Measurements from ENCODE around the gene DDX39A.
"Not testable (repeated sequence)": the region's sequence is repeated elsewhere in the genome, so short reads cannot be mapped to it uniquely, and the experiment has no call there.

Gene DDX39A

DNA sequence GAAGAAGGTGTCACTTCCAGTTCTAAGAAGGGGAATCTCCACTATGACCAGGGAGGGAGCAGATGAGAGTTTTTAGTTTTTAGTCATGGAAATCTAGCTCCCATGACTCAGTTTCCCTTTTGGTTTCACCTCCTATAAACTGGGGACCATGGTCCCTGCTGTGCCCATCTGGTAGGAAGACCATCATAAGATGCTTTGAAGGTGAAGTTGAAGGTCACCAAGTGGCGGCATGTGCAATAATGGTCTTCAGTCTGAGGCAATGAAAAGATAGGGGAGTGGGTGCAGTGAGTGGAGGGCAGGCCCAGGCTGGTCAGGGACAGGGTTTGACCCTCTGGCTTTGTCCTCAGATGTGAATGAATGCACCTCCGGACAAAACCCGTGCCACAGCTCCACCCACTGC lies 22.4 kb downstream of the DDX39A start:
- peak overlapping the region; percentile 15 for H3K27ac Mint-ChIP-seq
- peaks cover 53 to 66% of the 10 kb centered on the region in 2 donors for H3K36me3 Mint-ChIP-seq
- not testable (repeated sequence) for H3K4me3 Mint-ChIP-seq; H3K27me3 Mint-ChIP-seq; DNase-seq; ATAC-seq (replicated peaks); H3K9me3 Mint-ChIP-seq
- H3K4me1 Mint-ChIP-seq = peaks cover 6 to 13% of the 10 kb centered on the region in 2 donors

DNA sequence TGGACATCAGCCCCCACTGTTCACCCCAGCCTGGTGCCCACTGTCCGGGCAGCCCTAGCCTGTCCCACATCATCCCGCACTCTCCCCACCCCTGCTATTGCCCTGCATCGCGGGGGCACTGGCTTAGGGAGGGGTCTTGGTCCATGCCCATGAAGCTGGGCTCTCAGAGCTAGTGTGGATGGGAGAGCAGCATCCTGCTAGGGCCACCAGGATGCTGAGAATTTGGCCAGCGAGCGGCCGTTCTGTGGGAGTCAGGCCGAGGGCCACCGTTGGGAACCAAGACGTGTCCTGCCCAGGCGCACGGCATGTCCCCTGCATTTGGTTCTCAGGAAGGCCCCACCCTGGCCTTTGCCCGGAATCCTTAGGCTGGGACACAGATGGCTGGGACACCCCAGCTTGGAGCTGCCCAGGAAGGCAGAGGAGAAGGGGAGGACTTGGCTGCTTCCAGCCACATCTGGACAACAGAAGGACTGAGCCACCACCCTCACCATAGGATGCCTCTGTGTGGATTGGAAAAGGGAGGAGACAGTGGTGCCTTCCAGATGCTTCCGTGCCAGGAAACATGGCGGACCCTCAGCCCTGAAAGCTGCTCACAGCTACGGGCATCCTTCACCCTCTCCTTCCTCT lies 23.3 kb downstream of the DDX39A start:
- Mint-ChIP-seq H3K27me3 (no peaks in the 10 kb centered on the region), H3K36me3 (peaks cover 51 to 63% of the 10 kb centered on the region in 2 donors), H3K4me3 (no peak overlapping the region), H3K27ac (peak overlapping the region; percentile 68), H3K9me3 (no peaks in the 10 kb centered on the region), H3K4me1 (peaks cover 0 to 7% of the 10 kb centered on the region in 2 donors)
- DNase-seq = no peak
- no peak for ATAC-seq (replicated peaks)

DNA sequence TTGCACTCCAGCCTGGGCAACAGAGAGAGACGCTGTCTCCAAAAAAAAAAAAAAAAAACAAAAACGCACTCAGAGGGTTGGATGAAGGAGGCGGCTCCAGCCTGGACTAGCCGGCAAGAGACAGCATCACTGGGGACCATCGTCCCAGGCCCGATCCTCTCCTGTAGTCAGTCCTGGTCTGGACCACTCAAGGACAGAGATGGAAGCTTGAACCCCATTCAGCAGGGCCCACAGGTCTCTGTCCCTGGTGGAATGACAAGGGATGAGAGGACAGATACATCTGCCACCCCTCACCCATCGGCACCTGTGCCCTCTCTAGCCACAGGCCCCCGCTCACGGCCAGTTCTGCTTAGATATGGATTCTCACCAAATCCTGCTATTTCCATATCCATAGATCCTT lies 23.9 kb downstream of the DDX39A start:
- H3K36me3 Mint-ChIP-seq = peaks cover 55 to 64% of the 10 kb centered on the region in 2 donors
- ATAC-seq (replicated peaks) = no peak

DNA sequence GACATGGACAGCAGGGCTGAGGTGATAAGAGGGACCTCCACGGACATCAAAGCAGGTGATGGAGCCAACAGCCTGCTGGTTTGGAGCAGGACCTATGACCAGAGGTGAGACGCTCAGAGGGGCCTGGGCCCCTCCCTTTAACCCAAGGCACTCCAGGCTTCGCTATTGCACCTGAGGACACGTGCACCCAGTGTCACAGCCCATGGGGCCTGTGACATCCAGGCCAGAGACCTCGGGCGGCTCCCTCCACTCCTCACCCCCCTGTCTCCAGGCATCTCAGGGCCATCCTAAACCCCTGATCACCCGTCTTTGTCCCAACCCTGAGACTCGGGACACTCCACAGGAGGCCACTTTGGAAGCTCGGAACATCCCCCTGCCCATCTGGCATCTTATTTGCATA lies 25.0 kb downstream of the DDX39A start:
- Mint-ChIP-seq H3K4me3 (no peak overlapping the region), H3K27me3 (no peaks in the 10 kb centered on the region), H3K27ac (peak overlapping the region; percentile 47), H3K4me1 (peaks cover 0 to 5% of the 10 kb centered on the region in 2 donors), H3K9me3 (no peaks in the 10 kb centered on the region), H3K36me3 (peaks cover 60 to 71% of the 10 kb centered on the region in 2 donors)
- DNase-seq (no peak), ATAC-seq (replicated peaks) (no peak)

More for the DNA sequence above, 23.9 kb downstream of the DDX39A start:
- H3K4me3 Mint-ChIP-seq = peak overlapping the region in 1 of 2 donors; percentile 44
- no peak overlapping the region for H3K27ac Mint-ChIP-seq
- peaks cover 0 to 5% of the 10 kb centered on the region in 2 donors for H3K4me1 Mint-ChIP-seq
- DNase-seq = no peak
- no peaks in the 10 kb centered on the region for H3K9me3 Mint-ChIP-seq
- no peaks in the 10 kb centered on the region for H3K27me3 Mint-ChIP-seq

DNA sequence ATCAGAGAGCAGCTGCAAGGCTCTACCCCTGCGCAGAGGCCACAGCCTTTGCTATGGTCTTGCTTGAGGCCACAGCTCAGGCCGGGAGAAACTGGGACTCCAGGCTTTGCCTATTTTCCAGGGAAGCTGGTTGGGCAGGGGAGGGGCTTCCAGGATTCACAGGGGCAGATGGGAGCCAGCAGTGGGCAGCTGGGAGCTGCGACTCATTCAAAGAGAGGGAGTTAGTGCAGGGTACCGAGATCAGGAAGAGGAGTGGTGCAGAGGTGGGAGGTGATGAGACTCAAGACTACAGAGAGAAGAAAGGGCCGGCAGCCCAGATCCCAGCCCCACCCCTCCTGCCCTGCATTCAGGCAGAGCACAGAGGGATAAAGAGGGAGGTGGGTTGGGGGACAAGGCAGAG lies 25.8 kb downstream of the DDX39A start:
- Mint-ChIP-seq H3K4me1 (peaks cover 0 to 9% of the 10 kb centered on the region in 2 donors), H3K36me3 (peaks cover 61 to 70% of the 10 kb centered on the region in 2 donors), H3K4me3 (no peak overlapping the region), H3K9me3 (no peaks in the 10 kb centered on the region), H3K27ac (no peak overlapping the region), H3K27me3 (no peaks in the 10 kb centered on the region)
- ATAC-seq (replicated peaks) (no peak), DNase-seq (no peak)

DNA sequence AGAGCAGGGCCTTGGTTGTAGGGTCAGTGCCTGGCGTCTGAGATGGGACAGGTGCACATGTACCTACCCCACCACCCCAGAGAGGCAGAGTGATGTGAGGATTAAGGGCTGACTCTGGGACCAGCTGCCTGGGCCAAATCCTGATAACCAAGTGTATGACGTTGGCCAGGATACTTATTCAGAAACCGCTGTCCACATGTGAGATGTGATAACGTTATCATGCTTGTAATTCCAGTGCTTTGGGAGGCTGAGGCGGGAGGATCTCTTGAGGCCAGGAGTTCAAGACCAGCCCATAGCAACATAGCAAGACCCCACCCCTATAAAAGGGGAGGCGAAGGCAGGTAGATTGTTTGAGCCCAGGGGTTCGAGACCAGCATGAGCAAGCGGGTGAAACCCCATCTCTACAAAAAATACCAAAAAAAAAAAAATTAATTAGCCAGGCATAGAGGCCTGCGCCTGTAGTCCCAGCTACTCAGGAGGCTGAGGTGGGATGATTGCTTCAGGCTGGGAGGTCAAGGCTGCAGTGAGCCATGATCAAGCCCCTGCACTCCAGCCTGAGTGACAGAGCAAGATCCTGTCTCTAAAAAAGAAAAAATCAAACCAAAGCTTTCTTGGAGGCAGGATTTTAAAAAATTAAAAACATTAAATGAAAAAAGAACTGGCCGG lies 27.9 kb downstream of the DDX39A start:
- peaks cover 49 to 55% of the 10 kb centered on the region in 2 donors for H3K36me3 Mint-ChIP-seq

DNA sequence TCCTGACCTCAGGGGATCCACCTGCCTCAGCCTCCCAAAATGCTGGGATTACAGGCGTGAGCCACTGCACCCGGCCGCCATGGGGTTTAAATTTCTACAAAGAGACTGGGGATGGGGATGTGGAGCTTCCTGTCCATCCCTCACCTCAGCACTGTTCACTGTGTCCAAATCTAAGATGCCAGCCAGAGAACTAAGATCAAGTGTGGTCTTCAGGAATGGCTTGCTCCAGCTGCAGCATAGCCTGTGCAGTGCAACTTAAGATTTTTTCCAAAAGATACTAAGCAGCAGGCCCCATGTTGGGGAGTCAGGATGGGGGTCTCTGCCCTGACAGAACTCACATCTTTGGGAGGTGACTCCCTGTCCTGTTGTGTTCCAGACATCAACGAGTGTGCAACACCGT lies 28.6 kb downstream of the DDX39A start:
- H3K27me3 Mint-ChIP-seq = no peaks in the 10 kb centered on the region
- no peak overlapping the region for H3K27ac Mint-ChIP-seq
- no peaks in the 10 kb centered on the region for H3K9me3 Mint-ChIP-seq
- peaks cover 4 to 7% of the 10 kb centered on the region in 2 donors for H3K4me1 Mint-ChIP-seq
- DNase-seq = no peak
- ATAC-seq (replicated peaks) = no peak
- H3K36me3 Mint-ChIP-seq = peaks cover 43 to 50% of the 10 kb centered on the region in 2 donors
- H3K4me3 Mint-ChIP-seq = no peak overlapping the region

More for the DNA sequence above, 27.9 kb downstream of the DDX39A start:
- Mint-ChIP-seq H3K9me3 (no peaks in the 10 kb centered on the region), H3K4me1 (peaks cover 0 to 7% of the 10 kb centered on the region in 2 donors), H3K4me3 (no peak overlapping the region), H3K27me3 (no peaks in the 10 kb centered on the region), H3K27ac (peak overlapping the region; percentile 25)
- ATAC-seq (replicated peaks) = no peak
- no peak for DNase-seq

DNA sequence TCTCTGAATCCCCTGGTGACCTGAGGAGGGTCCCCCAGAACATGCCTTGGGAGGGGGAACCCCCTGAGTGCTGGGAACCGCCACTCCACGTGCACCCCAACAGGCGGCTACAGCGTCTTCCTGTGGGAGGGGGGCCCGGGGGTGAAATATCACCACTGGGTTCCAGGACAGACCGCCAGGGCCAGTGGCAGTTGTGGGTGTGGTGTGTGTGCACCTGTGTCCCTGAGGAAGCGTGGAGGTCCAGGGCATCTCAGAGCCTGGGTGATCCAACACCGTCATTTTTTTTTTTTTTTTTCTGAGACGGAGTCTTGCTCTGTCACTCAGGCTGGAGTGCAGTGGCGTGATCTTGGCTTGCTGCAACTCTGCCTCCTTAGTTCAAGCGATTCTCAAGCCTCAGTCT lies 33.6 kb downstream of the DDX39A start:
- Mint-ChIP-seq H3K4me1 (peaks cover 25 to 44% of the 10 kb centered on the region in 2 donors), H3K27me3 (no peaks in the 10 kb centered on the region), H3K36me3 (peaks cover 14 to 32% of the 10 kb centered on the region in 2 donors)

DNA sequence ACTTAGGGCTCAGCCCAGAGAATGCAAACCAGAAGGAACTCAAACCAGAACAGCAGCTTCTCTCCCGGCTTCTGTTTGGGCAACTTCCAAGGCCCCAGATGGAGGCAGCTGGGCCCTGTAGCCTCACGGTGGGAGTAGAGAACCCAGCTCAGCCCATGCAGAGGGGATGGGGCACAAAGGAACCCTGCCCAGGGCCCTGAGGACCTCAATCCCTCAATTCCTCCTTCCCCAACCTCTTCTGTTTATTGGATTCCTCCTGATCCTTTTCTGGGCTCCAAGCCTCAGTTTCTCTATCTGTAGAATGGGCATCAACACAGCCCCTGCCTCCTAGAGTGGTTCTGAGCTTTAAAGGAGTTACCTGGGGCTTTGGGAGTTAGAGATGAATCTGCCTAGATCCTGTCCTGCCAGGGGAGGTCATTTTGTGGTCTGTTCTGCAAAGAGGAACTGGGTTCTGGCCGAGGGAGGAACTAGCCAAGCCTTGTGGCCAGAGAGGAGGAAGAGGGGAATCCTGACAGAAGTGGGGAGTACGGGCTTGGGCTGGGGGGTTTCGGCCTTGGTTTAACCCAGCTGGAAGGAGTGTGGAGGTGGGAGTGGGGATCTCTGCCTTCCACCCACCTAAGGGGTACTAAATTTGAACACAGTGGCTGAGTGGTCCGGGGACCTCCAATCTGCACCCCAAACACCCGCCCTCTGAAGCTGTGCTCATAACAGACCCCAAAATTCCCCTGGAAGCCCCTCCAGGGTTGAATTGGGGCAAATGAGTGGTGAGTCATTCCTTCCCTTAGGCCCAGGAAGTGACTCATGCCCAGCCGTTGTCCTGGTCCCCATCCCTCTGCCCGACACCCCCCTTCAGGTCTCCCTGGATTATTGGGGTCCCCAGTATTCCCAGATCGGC lies 35.2 kb downstream of the DDX39A start:
- Mint-ChIP-seq H3K27ac (peak overlapping the region; percentile 87), H3K27me3 (no peaks in the 10 kb centered on the region), H3K4me1 (peaks cover 36 to 59% of the 10 kb centered on the region in 2 donors), H3K9me3 (no peaks in the 10 kb centered on the region), H3K36me3 (peaks cover 7 to 24% of the 10 kb centered on the region in 2 donors), H3K4me3 (peak overlapping the region; percentile 77 to 82)
- peak; percentile 77 for DNase-seq
- ATAC-seq (replicated peaks) = peak; percentile 54 to 62

More for the DNA sequence above, 33.6 kb downstream of the DDX39A start:
- ATAC-seq (replicated peaks) (no peak), DNase-seq (no peak)
- Mint-ChIP-seq H3K9me3 (no peaks in the 10 kb centered on the region), H3K27ac (peak overlapping the region; percentile 87), H3K4me3 (peak overlapping the region; percentile 77 to 82)

DNA sequence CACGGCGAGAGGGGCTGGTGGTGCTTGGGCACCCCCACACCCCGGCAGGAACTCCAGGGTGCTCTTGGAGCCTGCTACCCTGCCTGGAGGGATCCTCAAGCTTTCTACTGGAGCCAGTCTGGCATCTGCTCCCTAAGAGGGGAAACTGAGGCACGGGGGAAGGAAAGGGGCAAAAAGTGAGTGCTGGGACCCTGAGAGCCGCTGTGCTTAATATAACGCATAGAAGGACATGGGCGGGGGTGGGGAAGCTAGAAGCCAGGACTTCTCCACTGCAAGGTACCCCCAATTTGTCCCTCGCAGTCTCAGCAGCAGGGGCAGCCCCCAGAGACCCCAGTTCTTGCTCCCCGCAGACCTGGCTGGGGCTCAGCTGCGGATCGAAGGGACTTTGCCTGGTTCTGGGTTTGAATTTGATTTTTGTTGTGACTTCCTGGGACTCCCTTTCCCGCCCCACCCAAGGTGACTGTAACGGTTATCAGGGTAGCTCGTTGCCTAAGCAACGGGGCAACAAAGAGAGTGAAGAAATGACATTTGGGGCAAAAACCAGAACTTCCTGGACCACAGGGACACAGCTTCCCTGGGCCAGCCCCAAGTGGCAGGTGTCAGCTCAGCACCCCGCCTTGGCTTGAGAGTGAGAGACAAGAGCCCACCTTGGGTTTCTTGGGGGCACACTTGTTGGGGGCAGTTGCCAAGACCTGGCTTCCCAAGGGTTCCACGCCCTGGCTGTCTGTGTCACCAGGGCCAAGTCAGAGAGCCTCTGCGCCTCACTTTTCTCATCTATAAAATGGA lies 37.3 kb downstream of the DDX39A start:
- H3K4me1 Mint-ChIP-seq = peaks cover 39 to 73% of the 10 kb centered on the region in 2 donors
- DNase-seq (peak; percentile 62), ATAC-seq (replicated peaks) (peak; percentile 24 to 36)
- no peaks in the 10 kb centered on the region for H3K27me3 Mint-ChIP-seq
- peak overlapping the region; percentile 77 to 96 for H3K4me3 Mint-ChIP-seq
- H3K9me3 Mint-ChIP-seq = no peaks in the 10 kb centered on the region
- H3K36me3 Mint-ChIP-seq = peaks cover 0 to 14% of the 10 kb centered on the region in 2 donors
- peak overlapping the region; percentile 98 for H3K27ac Mint-ChIP-seq

DNA sequence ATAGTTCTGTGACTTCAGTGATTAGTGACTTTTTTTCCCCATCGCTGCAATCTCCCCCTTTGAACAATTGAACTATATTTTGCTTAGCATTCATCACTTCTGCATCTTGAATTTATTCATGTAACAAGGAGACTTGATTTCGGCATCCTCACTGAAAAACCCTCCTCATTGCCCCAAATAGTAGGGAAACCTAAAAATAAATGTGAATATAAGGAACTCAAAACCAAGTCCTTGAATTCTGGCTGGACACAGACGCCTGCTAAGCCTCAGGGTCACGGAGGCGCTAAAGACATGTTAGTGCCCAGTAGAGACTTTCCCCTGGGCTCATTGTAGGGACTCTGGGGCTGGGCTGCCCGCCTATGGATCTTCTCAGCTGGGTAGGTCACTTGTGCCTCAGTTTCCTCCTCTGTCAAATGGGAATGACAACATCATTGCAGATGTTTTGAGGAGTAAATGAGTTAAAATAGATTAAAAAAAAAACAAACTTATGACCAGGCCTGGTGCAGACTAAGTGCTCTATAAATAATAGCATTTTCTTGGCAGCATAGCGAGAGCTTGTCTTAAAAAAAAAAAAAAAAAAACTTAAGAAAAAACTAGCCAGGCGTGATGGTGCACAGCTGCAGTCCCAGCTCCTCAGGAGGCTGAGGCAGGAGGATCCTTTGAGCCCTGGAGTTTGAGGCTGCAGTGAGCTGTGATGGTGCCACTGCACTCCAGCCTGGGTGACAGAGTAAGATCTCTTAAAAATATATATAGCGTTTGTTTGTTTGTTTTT lies 39.7 kb downstream of the DDX39A start:
- H3K9me3 Mint-ChIP-seq = no peaks in the 10 kb centered on the region
- peak overlapping the region; percentile 68 for H3K27ac Mint-ChIP-seq
- peaks cover 0 to 6% of the 10 kb centered on the region in 2 donors for H3K36me3 Mint-ChIP-seq
- H3K4me1 Mint-ChIP-seq = peaks cover 38 to 76% of the 10 kb centered on the region in 2 donors
- DNase-seq = no peak
- no peaks in the 10 kb centered on the region for H3K27me3 Mint-ChIP-seq
- no peak for ATAC-seq (replicated peaks)
- no peak overlapping the region for H3K4me3 Mint-ChIP-seq

DNA sequence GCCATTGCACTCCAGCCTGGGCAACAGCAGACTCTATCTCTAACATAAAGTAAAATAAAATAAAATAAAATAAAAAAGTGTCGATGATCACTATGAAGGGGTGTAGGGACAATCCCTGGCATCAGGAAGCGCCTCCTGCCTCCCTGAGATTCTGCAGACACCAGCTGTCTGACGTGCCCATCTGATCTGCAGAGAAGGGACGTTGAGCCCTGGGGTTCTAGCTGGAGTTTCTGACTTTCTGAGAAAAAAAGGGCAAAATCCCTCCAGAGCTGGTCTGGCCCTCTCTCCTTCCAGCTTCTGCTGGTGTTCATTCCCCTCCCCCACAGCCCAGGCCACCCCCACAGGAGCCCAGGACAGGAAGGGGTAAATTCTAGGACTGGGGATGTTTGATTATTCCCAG lies 40.3 kb downstream of the DDX39A start:
- DNase-seq (no peak), ATAC-seq (replicated peaks) (no peak)
- Mint-ChIP-seq H3K27ac (no peak overlapping the region), H3K27me3 (no peaks in the 10 kb centered on the region), H3K4me3 (no peak overlapping the region), H3K36me3 (peaks cover 0 to 4% of the 10 kb centered on the region in 2 donors), H3K9me3 (no peaks in the 10 kb centered on the region), H3K4me1 (peaks cover 38 to 72% of the 10 kb centered on the region in 2 donors)

DNA sequence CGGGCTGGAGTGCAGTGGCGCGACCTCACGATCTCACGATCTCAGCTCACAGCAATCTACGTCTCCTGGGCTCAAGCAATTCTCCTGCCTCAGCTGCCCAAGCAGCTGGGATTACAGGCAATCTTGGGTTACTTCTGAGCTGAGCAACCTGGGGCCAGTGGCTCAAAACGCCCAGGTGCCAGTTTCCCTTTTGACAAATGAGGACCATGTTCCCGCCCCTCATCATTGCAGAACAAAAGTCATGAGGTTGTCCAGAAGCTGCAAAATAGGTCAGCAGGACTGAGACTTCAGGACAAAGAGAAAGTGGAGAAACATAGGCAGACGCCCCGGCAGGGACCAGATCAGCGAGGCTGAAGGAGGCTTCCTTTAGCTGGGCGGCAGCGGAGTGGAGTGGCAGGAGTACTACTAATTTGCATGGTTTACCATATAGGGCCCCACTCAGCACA lies 41.2 kb downstream of the DDX39A start:
- Mint-ChIP-seq H3K36me3 (no peaks in the 10 kb centered on the region), H3K4me3 (peak overlapping the region; percentile 38 to 65), H3K4me1 (peaks cover 37 to 77% of the 10 kb centered on the region in 2 donors), H3K27ac (peak overlapping the region; percentile 90), H3K27me3 (no peaks in the 10 kb centered on the region), H3K9me3 (no peaks in the 10 kb centered on the region)
- DNase-seq (no peak), ATAC-seq (replicated peaks) (peak in 1 of 2 donors; percentile 9)
